ENCODE measurements around the gene AZU1.

AZU1 gene

GRCh38 chr19:855566-856120 is 28.0 kb downstream of the AZU1 start:
- no peak for DNase-seq (ENCODE audit: low read depth in 2 of 2)

- no peak for DNase-seq (ENCODE audit: low read depth in 2 of 2)
Observed at GRCh38 chr19:858284-858683, 30.6 kb downstream of the AZU1 start.

GRCh38 chr19:858868-859843 is 31.5 kb downstream of the AZU1 start, which contains the start of gene CFD:
Gene CFD, plus strand, starts transcription at chr19:859664. Its CDS starts 26 bp downstream, at chr19:859690.
- DNase-seq (ENCODE audit: low read depth in 2 of 2) = no peak

GRCh38 chr19:861141-861755 is 33.6 kb downstream of the AZU1 start:
- DNase-seq (ENCODE audit: low read depth in 2 of 2) = no peak

- peak; percentile 44 to 58 for DNase-seq (ENCODE audit: low read depth in 2 of 2)
Observed at GRCh38 chr19:861756-862580, 34.3 kb downstream of the AZU1 start.

GRCh38 chr19:862581-863314 is 35.1 kb downstream of the AZU1 start:
- DNase-seq (ENCODE audit: low read depth in 2 of 2) = peak; percentile 50 to 65

GRCh38 chr19:863315-863620 is 35.6 kb downstream of the AZU1 start:
- no peak for DNase-seq (ENCODE audit: low read depth in 2 of 2)

GRCh38 chr19:866769-867300 is 39.2 kb downstream of the AZU1 start:
- DNase-seq (ENCODE audit: low read depth in 2 of 2) = no peak

GRCh38 chr19:867301-867793 is 39.7 kb downstream of the AZU1 start:
- DNase-seq (ENCODE audit: low read depth in 2 of 2) = no peak

- DNase-seq (ENCODE audit: low read depth in 2 of 2) = no peak
Observed at GRCh38 chr19:867855-868457, 40.3 kb downstream of the AZU1 start.

- no peak for DNase-seq (ENCODE audit: low read depth in 2 of 2)
Observed at GRCh38 chr19:868458-869244, 41.0 kb downstream of the AZU1 start.

- DNase-seq (ENCODE audit: low read depth in 2 of 2) = no peak
Observed at GRCh38 chr19:869245-870177, 41.9 kb downstream of the AZU1 start.

GRCh38 chr19:870314-870713 is 42.7 kb downstream of the AZU1 start:
- no peak for DNase-seq (ENCODE audit: low read depth in 2 of 2)

- no peak for DNase-seq (ENCODE audit: low read depth in 2 of 2)
Observed at GRCh38 chr19:870963-871401, 43.3 kb downstream of the AZU1 start.

- DNase-seq (ENCODE audit: low read depth in 2 of 2) = no peak
Observed at GRCh38 chr19:871446-872265, 44.0 kb downstream of the AZU1 start.

- peak; percentile 50 to 52 for DNase-seq (ENCODE audit: low read depth in 2 of 2)
Observed at GRCh38 chr19:872266-872951, 44.8 kb downstream of the AZU1 start.

- DNase-seq (ENCODE audit: low read depth in 2 of 2) = peak; percentile 43 to 46
Observed at GRCh38 chr19:873084-873483, 45.4 kb downstream of the AZU1 start.
